HepG2 (cell line): ENCODE measurements around the gene TSEN54. TPM values are rescaled to one million over a fixed set of nuclear protein-coding genes. Genes with fewer than 3 reads are reported as not detected.

ENCODE experiments used
- GABPB1 ChIP-seq: IDR thresholded peaks from 2 replicates; pipeline ENCODE4 v1.6.1; 2016; ENCODE audit warnings: mild to moderate bottlenecking, missing genetic modification reagents, moderate library complexity, missing compliant biosample characterization
- GLI4 ChIP-seq: sonication (generic); formaldehyde crosslinking; IDR thresholded peaks from 2 replicates; pipeline ENCODE4 v1.5.1; 2020; ENCODE audit warnings: missing genetic modification reagents, mild to moderate bottlenecking, moderate library complexity, borderline replicate concordance
- KDM2A ChIP-seq: sonication (generic); formaldehyde crosslinking; IDR thresholded peaks from 2 replicates; pipeline ENCODE4 v1.4.0; 2020; ENCODE audit warnings: low read depth, missing genetic modification reagents, borderline replicate concordance
- MIXL1 ChIP-seq: IDR thresholded peaks from 2 replicates; pipeline ENCODE4 v1.6.1; 2016
- PAF1 ChIP-seq: IDR thresholded peaks from 2 replicates; pipeline ENCODE4 v1.6.1; 2016; ENCODE audit warnings: missing genetic modification reagents, missing compliant biosample characterization
- PHF5A ChIP-seq: IDR thresholded peaks from one replicate; pipeline ENCODE4 v1.6.1; 2018; ENCODE audit warnings: low read depth, missing genetic modification reagents; ENCODE audit not compliant: unreplicated experiment
- ZNF468 ChIP-seq: sonication (generic); formaldehyde crosslinking; IDR thresholded peaks from 2 replicates; pipeline ENCODE4 v1.8.0; 2022; ENCODE audit warnings: mild to moderate bottlenecking, moderate library complexity, missing genetic modification reagents
- ZNF496 ChIP-seq: sonication (generic); formaldehyde crosslinking; IDR thresholded peaks from 2 replicates; pipeline ENCODE4 v1.8.1; 2023; ENCODE audit warnings: mild to moderate bottlenecking, moderate library complexity, missing genetic modification reagents; ENCODE audit not compliant: insufficient replicate concordance
- ZNF570 ChIP-seq: sonication (generic); formaldehyde crosslinking; IDR thresholded peaks from 2 replicates; pipeline ENCODE4 v1.4.0; 2020; ENCODE audit warnings: mild to moderate bottlenecking, missing genetic modification reagents, borderline replicate concordance
- ZNF766 ChIP-seq: sonication (generic); formaldehyde crosslinking; IDR thresholded peaks from 2 replicates; pipeline ENCODE4 v1.5.0; 2020; ENCODE audit warnings: missing genetic modification reagents, borderline replicate concordance
- polyA plus RNA-seq, 8 experiments: library from polyadenylated mRNA; depleted of rRNA in 3 of 8; stranded (reverse) in 7 of 8; unstranded in 1 of 8; fragments of >200 nt; fragmentation: Illumina TruSeq in 4 of 8; extraction: Trizol in 4 of 8; gene quantifications; 2 replicates each; pipeline versions ENCODE4 v1.2.1 to v1.2.3, GENCODE V29; 2011 to 2016; ENCODE audit warnings: low read depth in 4 of 8, missing spikeins in 1 of 8, mixed read lengths in 1 of 8; ENCODE audit not compliant: insufficient read depth in 1 of 8
- total RNA-seq, 5 experiments: library from RNA; depleted of rRNA; stranded (reverse); fragments of >200 nt; fragmentation: Illumina TruSeq; extraction: Trizol; gene quantifications; 2 replicates each; pipeline ENCODE4 v1.2.3, GENCODE V29; 2016; ENCODE audit warnings: low read depth in 1 of 5
- TF ChIP-seq, protein P1 (sequence below): sonication (generic); formaldehyde crosslinking; IDR thresholded peaks from 2 replicates; pipeline ENCODE4 v1.5.1; 2020; ENCODE audit warnings: missing genetic modification reagents, mild to moderate bottlenecking, borderline replicate concordance
- TF ChIP-seq, protein P2 (sequence below): sonication (generic); formaldehyde crosslinking; conservative IDR thresholded peaks from 2 replicates; pipeline ENCODE4 v1.4.0; 2020; ENCODE audit warnings: mild to moderate bottlenecking, missing genetic modification reagents, moderate library complexity
- TF ChIP-seq, protein P3 (sequence below), 2 experiments: sonication (generic) in 1 of 2; formaldehyde crosslinking in 1 of 2; IDR thresholded peaks; 2 replicates each; pipeline versions ENCODE4 v1.4.0 to v1.6.1; 2018 to 2020; ENCODE audit warnings: missing genetic modification reagents in 2 of 2, borderline replicate concordance in 1 of 2, low read depth in 1 of 2, mild to moderate bottlenecking in 1 of 2, missing biosample characterization in 1 of 2
- TF ChIP-seq, protein P4 (sequence below): sonication (generic); formaldehyde crosslinking; IDR thresholded peaks from 2 replicates; pipeline ENCODE4 v1.5.0; 2020; ENCODE audit warnings: missing genetic modification reagents
- TF ChIP-seq, protein P5 (sequence below): sonication (generic); formaldehyde crosslinking; IDR thresholded peaks from 2 replicates; pipeline ENCODE4 v1.4.0; 2020; ENCODE audit warnings: mild to moderate bottlenecking, missing genetic modification reagents

TSEN54 gene
- total and polyA plus RNA-seq, 2 of the 13 experiments (the other 11 are each of a cell fraction or from before 2014, with no cell fraction given): 62.9 to 63.3 TPM

DNA sequence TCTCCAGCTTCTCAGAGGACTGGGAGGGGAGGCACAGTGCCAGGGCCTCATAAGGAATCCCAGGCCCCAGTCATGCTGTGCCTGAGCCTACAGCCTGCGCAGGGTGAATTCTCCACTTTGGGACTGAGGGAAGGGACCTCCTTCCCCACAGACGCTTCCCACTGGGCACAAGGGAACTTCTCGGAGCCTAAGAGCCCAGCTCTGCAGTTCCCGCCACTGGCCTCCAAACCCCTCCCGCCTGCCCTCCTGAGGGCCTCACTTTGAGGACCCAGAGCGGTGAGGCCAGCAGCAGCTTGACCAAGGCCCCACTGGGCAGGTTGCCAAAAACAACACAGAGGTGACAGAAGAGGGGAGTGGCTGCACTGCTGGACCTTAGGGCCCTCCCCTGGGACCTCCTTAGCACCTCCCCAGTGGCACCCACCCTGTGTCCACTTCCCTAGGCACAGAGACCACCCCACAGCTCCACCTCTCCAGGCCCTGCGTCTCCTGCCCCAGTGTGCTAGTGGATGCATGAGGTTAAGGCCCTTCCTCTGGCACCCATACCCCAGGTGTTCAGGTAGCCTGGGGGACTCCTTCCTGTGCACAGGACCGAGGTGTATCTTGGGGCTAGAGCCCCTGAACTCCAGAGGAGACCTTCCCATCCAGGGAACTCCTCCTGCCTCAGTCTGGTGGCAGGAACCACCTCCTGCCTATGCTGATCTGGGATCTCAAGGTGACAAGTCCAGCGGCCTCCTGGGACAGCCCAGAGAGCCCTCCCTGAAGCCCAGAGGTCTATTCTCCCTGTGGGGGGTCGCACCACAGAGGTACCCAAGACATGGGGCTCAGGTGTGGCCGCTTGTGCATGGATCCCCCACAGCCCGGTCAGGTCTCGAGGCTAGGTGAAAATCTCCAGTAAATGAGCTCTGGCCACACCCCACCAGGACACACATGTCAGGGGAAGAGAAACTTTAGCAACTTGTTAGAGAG, 4.4 kb upstream of the TSEN54 start (continued):
- TF ChIP-seq, protein P1, sequence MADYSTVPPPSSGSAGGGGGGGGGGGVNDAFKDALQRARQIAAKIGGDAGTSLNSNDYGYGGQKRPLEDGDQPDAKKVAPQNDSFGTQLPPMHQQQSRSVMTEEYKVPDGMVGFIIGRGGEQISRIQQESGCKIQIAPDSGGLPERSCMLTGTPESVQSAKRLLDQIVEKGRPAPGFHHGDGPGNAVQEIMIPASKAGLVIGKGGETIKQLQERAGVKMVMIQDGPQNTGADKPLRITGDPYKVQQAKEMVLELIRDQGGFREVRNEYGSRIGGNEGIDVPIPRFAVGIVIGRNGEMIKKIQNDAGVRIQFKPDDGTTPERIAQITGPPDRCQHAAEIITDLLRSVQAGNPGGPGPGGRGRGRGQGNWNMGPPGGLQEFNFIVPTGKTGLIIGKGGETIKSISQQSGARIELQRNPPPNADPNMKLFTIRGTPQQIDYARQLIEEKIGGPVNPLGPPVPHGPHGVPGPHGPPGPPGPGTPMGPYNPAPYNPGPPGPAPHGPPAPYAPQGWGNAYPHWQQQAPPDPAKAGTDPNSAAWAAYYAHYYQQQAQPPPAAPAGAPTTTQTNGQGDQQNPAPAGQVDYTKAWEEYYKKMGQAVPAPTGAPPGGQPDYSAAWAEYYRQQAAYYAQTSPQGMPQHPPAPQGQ (CRISPR knock-in tag): 0 out of 2 replicates have a peak, but pooled peaks have one; percentile 77
- TF ChIP-seq GABPB1 (peak; percentile 67), ZNF468 (CRISPR knock-in tag) (no peak), ZNF766 (CRISPR knock-in tag) (no peak; the same call in 1 of the 2 replicates), PHF5A (CRISPR knock-in tag) (peak; percentile 96), PAF1 (CRISPR knock-in tag) (no peak), GLI4 (CRISPR knock-in tag) (no peak), KDM2A (CRISPR knock-in tag) (peak; percentile 79; the same call in 1 of the 2 replicates), ZNF496 (CRISPR knock-in tag) (no peak), MIXL1 (CRISPR knock-in tag) (0 out of 2 replicates have a peak, but pooled peaks have one; percentile 57), ZNF570 (CRISPR knock-in tag) (0 out of 2 replicates have a peak, but pooled peaks have one; percentile 11)
- TF ChIP-seq, protein P2, sequence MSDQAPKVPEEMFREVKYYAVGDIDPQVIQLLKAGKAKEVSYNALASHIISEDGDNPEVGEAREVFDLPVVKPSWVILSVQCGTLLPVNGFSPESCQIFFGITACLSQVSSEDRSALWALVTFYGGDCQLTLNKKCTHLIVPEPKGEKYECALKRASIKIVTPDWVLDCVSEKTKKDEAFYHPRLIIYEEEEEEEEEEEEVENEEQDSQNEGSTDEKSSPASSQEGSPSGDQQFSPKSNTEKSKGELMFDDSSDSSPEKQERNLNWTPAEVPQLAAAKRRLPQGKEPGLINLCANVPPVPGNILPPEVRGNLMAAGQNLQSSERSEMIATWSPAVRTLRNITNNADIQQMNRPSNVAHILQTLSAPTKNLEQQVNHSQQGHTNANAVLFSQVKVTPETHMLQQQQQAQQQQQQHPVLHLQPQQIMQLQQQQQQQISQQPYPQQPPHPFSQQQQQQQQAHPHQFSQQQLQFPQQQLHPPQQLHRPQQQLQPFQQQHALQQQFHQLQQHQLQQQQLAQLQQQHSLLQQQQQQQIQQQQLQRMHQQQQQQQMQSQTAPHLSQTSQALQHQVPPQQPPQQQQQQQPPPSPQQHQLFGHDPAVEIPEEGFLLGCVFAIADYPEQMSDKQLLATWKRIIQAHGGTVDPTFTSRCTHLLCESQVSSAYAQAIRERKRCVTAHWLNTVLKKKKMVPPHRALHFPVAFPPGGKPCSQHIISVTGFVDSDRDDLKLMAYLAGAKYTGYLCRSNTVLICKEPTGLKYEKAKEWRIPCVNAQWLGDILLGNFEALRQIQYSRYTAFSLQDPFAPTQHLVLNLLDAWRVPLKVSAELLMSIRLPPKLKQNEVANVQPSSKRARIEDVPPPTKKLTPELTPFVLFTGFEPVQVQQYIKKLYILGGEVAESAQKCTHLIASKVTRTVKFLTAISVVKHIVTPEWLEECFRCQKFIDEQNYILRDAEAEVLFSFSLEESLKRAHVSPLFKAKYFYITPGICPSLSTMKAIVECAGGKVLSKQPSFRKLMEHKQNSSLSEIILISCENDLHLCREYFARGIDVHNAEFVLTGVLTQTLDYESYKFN (CRISPR knock-in tag): peak; percentile 99
- TF ChIP-seq, protein P3, sequence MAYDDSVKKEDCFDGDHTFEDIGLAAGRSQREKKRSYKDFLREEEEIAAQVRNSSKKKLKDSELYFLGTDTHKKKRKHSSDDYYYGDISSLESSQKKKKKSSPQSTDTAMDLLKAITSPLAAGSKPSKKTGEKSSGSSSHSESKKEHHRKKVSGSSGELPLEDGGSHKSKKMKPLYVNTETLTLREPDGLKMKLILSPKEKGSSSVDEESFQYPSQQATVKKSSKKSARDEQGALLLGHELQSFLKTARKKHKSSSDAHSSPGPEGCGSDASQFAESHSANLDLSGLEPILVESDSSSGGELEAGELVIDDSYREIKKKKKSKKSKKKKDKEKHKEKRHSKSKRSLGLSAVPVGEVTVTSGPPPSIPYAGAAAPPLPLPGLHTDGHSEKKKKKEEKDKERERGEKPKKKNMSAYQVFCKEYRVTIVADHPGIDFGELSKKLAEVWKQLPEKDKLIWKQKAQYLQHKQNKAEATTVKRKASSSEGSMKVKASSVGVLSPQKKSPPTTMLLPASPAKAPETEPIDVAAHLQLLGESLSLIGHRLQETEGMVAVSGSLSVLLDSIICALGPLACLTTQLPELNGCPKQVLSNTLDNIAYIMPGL (CRISPR knock-in tag; IDR thresholded peaks at IDR 0.05; ENCODE audit: borderline replicate concordance in 1 of 2, low read depth in 1 of 2): 0 out of 4 replicates have a peak, but pooled peaks have one; percentile 24 to 47
- TF ChIP-seq, protein P4, sequence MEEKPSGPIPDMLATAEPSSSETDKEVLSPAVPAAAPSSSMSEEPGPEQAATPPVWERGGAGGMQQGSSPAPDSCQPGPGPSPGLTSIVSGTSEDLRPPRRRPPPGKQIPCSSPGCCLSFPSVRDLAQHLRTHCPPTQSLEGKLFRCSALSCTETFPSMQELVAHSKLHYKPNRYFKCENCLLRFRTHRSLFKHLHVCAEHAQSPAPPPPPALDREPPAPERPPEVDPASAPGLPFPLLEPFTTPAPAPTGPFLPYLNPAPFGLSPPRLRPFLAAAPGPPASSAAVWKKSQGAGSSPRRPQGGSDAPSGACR (CRISPR knock-in tag): peak; percentile 85
- TF ChIP-seq, protein P5, sequence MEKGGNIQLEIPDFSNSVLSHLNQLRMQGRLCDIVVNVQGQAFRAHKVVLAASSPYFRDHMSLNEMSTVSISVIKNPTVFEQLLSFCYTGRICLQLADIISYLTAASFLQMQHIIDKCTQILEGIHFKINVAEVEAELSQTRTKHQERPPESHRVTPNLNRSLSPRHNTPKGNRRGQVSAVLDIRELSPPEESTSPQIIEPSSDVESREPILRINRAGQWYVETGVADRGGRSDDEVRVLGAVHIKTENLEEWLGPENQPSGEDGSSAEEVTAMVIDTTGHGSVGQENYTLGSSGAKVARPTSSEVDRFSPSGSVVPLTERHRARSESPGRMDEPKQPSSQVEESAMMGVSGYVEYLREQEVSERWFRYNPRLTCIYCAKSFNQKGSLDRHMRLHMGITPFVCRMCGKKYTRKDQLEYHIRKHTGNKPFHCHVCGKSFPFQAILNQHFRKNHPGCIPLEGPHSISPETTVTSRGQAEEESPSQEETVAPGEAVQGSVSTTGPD (CRISPR knock-in tag): no peak
